ENCODE results near the gene PPP1R26.

Gene PPP1R26

GRCh38 chr9:135461936-135462335 lies 17.6 kb upstream of the PPP1R26 start:
- no peak for DNase-seq

GRCh38 chr9:135463140-135463539 lies 16.4 kb upstream of the PPP1R26 start:
- no peak for DNase-seq

DNA sequence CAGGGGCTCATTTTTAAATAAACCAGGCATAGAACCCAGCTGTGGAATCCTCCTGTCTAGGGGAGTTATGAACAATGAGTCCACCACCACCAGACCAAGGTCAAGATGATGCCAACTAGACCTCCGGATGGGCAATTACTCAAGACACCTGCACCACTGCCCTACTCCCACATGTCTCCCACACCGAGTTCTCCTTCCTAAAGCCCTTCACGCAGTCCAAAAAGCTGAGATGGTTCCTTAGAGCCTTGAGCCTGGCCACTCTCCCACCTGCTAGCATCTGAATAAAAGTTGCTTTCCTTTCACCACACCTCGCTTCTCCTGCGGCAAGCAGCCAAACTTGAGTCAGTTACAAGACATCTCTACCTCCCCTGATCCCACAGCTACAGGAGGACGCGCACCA lies 15.4 kb upstream of the PPP1R26 start:
- no peak for DNase-seq

GRCh38 chr9:135468854-135469521 lies 10.6 kb upstream of the PPP1R26 start:
- no peak for DNase-seq

- DNase-seq, result no peak
These were observed 7.6 kb upstream of the PPP1R26 start for GRCh38 chr9:135471791-135472640.

GRCh38 chr9:135473972-135474543 lies 5.5 kb upstream of the PPP1R26 start:
- no peak for DNase-seq

- no peak for DNase-seq
These were observed 4.7 kb upstream of the PPP1R26 start for GRCh38 chr9:135474915-135475314.

GRCh38 chr9:135476561-135477355 lies 2.8 kb upstream of the PPP1R26 start:
- DNase-seq, result no peak

DNA sequence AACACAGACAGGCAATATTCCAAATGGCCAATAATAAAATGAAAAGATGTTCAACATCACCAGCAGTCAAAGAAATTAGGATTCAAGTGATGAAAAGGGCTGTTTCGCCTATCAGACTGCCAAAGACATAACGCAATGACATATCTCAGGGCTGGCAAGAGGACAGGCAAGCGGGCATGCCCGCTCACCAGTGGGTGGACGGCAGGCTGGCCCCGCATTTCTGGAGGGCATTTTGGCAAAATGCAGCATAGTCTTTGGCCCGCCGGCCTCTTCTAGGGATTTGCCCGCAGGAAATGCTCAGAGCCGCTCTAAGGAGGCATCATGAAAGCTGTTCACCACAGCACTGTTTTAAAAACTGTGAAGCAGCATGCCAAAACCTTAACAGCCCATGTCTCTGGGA lies 1.4 kb upstream of the PPP1R26 start:
- no peak for DNase-seq

DNA sequence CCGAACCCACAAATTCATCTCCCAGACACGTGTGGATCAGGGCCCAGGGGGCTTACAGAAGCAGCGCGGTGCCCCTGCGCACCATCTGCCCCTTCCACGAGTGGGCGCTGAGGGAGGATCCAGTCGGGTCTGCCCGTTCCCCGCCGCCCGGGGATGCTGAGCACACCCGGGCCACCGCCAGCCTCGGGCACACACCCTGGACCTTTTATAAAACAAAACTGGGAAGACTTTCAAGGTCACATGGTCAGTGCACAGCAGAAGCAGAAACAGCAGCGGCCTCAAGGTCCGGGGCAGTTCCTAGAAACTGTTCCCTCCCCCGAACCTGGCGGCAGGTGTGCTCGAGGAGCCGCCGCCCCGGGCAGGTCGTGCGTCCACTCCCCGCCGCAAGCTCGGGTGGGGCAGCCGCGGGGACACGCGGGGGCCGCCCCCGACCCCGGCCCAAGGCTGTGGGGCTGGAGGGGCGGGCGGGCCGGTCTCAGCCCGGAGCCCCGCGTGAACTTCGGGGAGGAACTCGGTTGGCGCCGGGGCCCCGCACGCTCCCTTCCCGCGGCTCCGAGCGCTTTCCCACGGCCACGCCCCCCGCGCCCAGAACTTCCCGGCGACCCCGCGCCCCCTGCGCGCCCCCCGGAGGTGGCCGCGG lies 633 bp upstream of the PPP1R26 start:
- DNase-seq, result no peak

- no peak for DNase-seq
These were observed 723 bp downstream of the PPP1R26 start for GRCh38 chr9:135480071-135480939.

GRCh38 chr9:135480940-135481310 lies 1.3 kb downstream of the PPP1R26 start:
- DNase-seq, result no peak

GRCh38 chr9:135482015-135482754 lies 2.6 kb downstream of the PPP1R26 start:
- no peak for DNase-seq

- no peak for DNase-seq
These were observed 5.1 kb downstream of the PPP1R26 start for GRCh38 chr9:135484460-135485277.

GRCh38 chr9:135485385-135485784 lies 5.8 kb downstream of the PPP1R26 start:
- no peak for DNase-seq

DNA sequence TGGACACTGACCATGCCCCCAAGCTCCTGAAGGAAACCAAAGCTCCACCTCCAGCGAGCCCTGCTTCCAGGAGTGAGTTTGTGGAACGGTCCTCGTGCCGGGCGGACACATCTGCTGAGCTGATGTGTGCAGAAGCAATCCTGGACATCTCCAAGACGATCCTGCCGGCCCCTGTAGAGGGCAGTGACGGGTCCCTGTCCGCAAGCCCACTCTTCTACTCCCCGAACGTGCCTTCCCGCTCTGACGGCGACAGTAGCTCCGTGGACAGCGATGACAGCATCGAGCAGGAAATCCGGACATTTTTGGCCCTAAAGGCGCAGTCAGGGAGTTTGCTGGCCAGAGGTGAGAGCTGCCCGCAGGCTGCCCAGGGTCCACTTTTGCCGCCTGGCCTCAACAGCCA lies 6.2 kb downstream of the PPP1R26 start:
- DNase-seq, result no peak

DNA sequence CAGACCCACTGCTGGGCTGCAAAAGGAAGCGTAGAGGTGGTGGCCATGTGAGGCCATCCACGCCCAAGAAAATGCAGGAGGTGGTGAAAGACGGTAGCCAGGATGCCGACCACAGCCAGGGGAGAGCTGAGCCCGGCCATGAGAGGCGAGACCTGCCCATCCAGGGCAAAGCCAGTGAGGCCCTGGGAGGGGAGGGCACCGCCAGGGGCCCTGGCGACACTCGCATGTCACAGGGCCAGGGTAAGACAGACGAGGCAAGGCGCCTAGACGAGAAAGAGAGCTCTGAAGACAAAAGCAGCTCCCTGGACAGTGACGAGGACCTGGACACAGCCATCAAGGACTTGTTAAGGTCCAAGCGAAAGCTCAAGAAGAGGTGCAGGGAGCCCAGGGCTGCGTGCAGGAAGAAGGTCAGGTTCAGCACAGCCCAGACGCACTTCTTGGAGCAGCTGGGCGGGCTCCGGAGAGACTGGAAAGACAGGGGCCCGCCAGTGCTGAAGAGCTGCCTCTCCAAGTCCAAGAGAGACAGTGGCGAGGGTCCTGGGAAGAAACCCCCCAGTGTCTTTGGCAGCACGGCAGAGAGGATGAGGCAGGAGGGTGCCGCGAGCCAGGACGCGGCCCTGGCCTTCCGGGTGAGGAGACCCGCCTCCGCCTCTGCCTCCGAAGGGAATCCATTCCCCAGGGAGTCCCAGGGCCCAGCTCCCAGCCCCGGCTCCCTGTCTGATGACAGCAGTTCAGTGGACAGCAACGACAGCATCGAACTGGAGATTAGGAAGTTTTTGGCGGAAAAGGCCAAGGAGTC lies 6.9 kb downstream of the PPP1R26 start:
- DNase-seq, result no peak

GRCh38 chr9:135487281-135488012 lies 7.9 kb downstream of the PPP1R26 start:
- DNase-seq, result no peak

DNA sequence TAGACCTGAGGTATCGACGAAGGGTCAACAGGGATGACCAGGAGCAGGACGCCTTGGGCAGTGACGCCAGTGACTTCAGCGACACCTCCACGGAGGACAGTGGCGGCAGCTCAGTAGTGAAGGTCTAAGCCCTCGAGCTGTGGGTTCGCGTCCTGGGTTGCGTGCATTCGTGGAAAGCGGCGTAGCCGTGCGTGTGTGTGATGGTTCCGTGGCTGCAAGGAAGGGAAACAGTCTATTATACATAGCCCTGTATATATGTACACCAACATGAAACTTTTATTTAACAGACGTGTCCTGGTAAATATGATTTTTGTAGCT lies 8.4 kb downstream of the PPP1R26 start:
- DNase-seq, result no peak

All from activated naive CD4-positive, alpha-beta T cell (primary cell).